Mucosa of gallbladder (tissue), 1 donor: ENCODE results near the gene LIPI. TPM values are rescaled to one million over a fixed set of nuclear protein-coding genes. Genes with fewer than 3 reads are reported as not detected.
"Not testable (repeated sequence)": the region's sequence is repeated elsewhere in the genome, so short reads cannot be mapped to it uniquely, and the experiment has no call there.

Experiments
- DNase-seq: peaks from one replicate; pipeline ENCODE4 v3.0.0-alpha.2; 2020; ENCODE audit warnings: low spot score
- total RNA-seq: library from RNA; stranded (reverse); gene quantifications from one replicate; pipeline ENCODE4 v1.2.1, GENCODE V29; 2021
- donor health status: DM: no; HTN: no; CAD: no.

LIPI gene
- total RNA-seq, 1 donor from 2014 or later = not detected

- DNase-seq = no peak
These were observed 94.7 kb downstream of the LIPI start for GRCh38 chr21:14116080-14116481.

GRCh38 chr21:14115646-14116045, 95.1 kb downstream of the LIPI start:
- no peak for DNase-seq

GRCh38 chr21:14114251-14114650, 96.5 kb downstream of the LIPI start:
- no peak for DNase-seq

DNA sequence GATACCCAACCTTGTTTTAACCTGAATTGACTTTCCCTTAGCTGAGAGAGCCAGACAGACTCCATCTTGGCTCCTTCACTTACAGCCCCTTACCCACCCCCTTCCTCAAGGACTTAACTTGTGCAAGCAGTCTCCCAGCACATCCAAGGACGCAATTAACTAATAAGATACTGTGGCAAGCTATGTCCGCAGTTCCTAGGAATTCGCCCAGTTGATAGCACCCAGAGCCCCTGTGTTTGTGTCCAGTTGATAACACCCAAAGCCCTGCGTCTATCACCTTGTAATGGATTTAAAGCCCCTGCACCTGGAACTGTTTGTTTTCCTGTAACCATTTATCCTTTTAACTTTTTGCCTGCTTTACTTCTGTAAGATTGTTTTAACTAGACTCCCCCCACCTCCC, 106.2 kb downstream of the LIPI start:
- not testable (repeated sequence) for DNase-seq

- no peak for DNase-seq
These were observed 111.2 kb downstream of the LIPI start for GRCh38 chr21:14099570-14099969.

DNA sequence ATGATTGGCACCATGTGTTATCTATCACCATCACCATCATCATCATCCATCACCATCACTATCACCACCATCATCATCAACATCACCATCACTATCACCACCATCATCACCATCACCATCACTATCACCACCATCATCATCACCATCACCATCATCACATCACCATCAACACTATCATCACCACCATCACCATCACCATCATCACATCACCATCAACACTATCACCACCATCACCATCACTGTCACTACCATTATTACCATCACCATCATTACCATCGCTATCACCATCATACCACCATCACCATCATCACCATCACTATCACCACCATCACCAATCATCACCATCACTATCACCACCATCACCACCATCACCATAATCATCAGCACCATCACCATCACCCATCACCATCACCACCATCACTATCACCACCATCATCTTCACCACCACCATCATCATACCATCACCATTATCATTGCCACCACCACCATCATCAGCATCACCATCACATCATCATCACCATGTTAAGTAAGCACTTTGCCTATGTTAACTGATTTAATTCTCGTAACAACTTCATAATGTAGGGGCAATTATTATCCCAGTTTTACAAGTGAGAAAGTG, 112.8 kb downstream of the LIPI start:
- no peak for DNase-seq

GRCh38 chr21:14096577-14096976, 114.2 kb downstream of the LIPI start:
- DNase-seq = no peak

- DNase-seq = no peak
These were observed 114.6 kb downstream of the LIPI start for GRCh38 chr21:14096172-14096571.

GRCh38 chr21:14095056-14095455, 115.7 kb downstream of the LIPI start:
- no peak for DNase-seq

GRCh38 chr21:14092834-14093560, 117.8 kb downstream of the LIPI start:
- DNase-seq = no peak

GRCh38 chr21:14090184-14090583, 120.6 kb downstream of the LIPI start:
- not testable (repeated sequence) for DNase-seq

DNA sequence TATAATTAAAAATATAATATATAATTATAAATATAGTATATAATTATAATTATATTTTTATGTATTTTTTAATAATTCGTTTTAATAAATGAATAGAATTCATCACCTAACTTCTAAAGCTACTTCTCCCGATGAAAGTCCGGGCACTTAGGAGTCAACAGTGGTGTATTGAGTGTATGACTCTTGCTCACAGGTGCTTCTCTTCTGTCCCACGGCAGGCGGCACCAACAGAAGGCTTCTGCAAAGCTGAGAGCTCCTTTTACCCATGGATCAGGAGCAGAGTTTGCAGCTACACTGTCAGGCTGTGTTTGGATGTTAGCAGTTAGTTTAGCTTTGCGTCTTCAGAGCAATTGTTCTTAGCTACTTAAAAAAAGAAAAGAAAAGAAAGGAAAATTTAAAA, 122.4 kb downstream of the LIPI start:
- no peak for DNase-seq

GRCh38 chr21:14086553-14086952, 124.2 kb downstream of the LIPI start:
- no peak for DNase-seq

DNA sequence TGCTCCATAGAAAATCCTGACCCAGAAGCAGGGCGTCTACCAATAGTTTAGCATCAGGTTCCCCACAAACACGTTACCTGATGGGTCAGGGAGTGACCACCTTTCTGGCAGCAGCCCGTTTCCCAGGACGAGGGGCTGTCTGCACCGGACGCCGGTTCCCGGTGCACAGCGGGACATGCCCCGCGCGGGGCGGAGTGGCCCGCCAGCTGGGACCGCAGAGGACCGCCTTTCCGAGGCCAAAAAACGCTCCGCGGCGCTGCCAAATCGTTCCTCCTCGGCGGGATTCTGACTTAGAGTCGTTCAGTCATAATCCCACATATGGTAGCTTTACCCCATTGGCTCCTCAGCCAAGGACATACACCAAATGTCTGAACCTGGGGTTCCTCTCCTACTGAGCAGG, 126.1 kb downstream of the LIPI start:
- no peak for DNase-seq

GRCh38 chr21:14084068-14084501, 126.7 kb downstream of the LIPI start:
- no peak for DNase-seq

GRCh38 chr21:14080764-14081096, 130.0 kb downstream of the LIPI start:
- no peak for DNase-seq

DNA sequence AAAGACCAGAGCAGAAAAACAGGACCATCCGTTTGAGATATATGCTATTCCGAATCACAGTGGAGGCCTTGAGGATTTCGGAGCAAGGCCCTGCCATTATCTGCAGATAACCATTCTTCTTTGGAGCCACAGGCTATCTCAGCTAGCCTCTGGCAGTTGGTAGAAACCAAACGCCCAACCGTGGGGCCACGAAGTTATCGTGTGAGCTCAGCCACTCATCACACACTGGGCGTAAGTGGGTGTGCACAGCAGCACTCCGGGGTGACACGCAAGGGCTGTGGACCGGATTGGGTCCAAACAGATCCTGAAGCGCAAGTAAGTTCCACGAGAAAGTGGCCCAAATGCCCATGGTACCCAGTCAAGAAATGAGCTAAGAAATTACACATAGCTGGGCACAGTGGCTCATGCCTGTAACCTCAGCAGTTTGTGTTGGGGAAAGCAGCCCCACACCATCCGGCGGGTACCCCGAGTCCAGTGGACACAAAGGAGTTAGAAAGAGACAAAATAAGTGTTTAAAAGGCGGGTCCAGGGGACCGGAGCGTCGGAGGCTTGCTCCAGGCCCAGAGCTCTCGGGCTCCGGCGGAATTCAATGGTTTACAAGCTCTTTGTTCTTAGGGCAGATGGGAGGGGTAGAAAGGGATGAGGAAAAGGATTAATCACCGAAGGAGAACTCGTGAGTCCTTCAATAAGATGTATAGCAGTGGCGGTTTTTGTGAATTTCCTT, 130.6 kb downstream of the LIPI start:
- no peak for DNase-seq

DNA sequence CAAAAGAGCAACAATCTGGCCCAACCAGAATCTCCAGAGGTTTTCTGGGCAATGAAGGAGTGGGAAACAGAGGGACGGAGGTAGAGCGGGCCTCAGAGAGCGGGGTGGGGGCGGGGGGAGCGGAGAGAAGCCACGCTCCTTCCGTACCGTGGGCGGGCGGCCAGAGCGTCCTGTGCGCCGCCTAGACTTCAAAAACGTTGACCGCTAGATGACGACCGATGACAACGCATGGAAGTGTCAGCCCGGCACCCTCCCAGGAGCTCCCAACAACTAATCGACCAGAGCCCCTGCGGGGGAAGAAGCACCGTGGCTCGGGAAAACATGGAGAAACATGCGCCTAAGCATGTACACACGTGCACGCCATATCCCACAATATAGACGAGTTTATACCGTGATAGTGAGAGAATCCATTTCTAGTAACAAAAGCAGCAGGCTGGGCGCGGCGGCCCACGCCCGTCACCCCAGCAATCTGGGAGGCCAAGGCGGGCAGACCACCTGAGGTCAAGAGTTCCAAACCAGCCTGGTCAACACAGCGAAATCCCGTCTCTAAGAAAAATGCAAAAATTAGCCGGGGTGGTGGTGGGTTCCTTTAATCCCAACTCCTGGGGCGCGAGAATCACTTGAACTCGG, 131.9 kb downstream of the LIPI start:
- DNase-seq = no peak

DNA sequence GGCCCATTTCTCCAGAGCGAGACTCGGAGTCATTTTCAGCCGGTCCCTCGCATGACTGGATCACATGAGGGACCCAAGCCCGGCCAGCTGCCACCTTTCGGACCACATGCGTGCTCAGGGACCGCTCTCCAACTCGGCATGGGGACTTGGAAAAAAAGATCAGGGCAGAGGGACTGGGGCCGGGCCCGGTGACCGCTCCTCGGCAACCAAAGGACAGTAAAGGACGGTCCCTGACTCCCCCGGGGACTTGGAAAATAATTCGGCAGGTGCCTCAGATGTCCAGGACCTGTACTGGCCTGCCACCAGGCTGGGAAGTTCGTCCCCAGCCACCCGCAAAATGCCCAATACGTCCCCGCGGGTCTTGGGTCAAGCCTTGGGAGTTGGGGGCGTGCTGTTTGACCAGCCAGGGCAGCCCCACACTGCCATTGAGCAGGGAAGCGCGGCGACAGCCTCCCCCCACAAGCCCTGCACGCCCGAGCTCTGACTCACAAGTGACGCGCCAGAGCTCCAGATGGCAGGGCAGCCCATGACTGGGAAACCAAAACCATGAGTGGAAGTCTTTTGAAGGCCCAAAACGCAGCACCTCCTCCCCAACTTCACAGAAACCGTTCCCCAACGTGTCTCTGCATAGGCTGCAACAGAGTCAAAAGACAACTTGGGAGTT, 134.5 kb downstream of the LIPI start:
- no peak for DNase-seq

GRCh38 chr21:14075346-14076142, 135.2 kb downstream of the LIPI start:
- no peak for DNase-seq

DNA sequence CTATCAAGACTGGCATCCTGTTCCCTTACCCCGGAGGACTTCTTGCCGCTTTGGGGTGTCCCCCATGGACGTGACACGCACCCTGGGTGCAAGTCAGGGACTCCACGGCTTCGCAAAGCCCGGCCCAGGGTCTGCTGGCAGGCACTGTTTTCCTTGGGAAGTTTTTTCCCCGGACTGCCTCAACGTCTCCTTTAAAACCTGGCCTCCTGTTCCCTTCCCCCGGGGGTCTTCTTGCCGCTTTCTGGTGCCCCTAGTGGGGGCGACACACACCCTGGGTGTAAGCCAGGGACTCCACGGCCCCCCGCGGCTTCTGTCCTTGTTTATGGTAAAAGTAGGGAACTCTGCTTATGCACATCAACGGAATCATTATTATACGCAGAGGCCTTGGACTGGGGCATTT, 136.6 kb downstream of the LIPI start:
- DNase-seq = no peak
